ENCODE data around the gene MGAT4C.
"Not testable (repeated sequence)": the region's sequence is repeated elsewhere in the genome, so short reads cannot be mapped to it uniquely, and the experiment has no call there.

Gene MGAT4C
- total RNA-seq, result 0 to 0.07 (median 0) reads per million in 9 experiments

- Mint-ChIP-seq H3K9me3 (no peaks in the 10 kb centered on the region), H3K4me1 (ENCODE audit: low read depth in 2 of 2) (no peaks in the 10 kb centered on the region)
- ATAC-seq (replicated peaks), result no peak
Observed at GRCh38 chr12:86256163-86256562, at the start of gene MGAT4C. Gene MGAT4C (minus strand): TSS chr12:86256391.

GRCh38 chr12:86296396-86296795 lies 40.2 kb upstream of the MGAT4C start:
- not testable (repeated sequence) for H3K27me3 Mint-ChIP-seq; H3K4me1 Mint-ChIP-seq (ENCODE audit: low read depth in 2 of 2); H3K27ac Mint-ChIP-seq; H3K36me3 Mint-ChIP-seq (ENCODE audit: insufficient read depth); ATAC-seq (replicated peaks); H3K4me3 Mint-ChIP-seq; DNase-seq
- peaks cover 2 to 27% of the 10 kb centered on the region in 2 donors for H3K9me3 Mint-ChIP-seq

More at GRCh38 chr12:86256163-86256562, at the start of gene MGAT4C:
- H3K36me3 Mint-ChIP-seq (ENCODE audit: insufficient read depth), result no peaks in the 10 kb centered on the region
- no peak within 1 kb of the TSS for H3K4me3 Mint-ChIP-seq
- no peaks in the 10 kb centered on the region for H3K27me3 Mint-ChIP-seq
- DNase-seq, result no peak
- no peak within 1 kb of the TSS for H3K27ac Mint-ChIP-seq

GRCh38 chr12:86293682-86294240 lies 37.6 kb upstream of the MGAT4C start:
- ATAC-seq (replicated peaks), result no peak
- Mint-ChIP-seq H3K9me3 (peaks cover 0 to 21% of the 10 kb centered on the region in 2 donors), H3K4me1 (ENCODE audit: low read depth in 2 of 2) (no peaks in the 10 kb centered on the region), H3K4me3 (no peak overlapping the region), H3K36me3 (ENCODE audit: insufficient read depth) (no peaks in the 10 kb centered on the region), H3K27me3 (no peaks in the 10 kb centered on the region), H3K27ac (no peak overlapping the region)
- no peak for DNase-seq

- Mint-ChIP-seq H3K27ac (no peak overlapping the region), H3K9me3 (peaks cover 0 to 16% of the 10 kb centered on the region in 2 donors), H3K36me3 (ENCODE audit: insufficient read depth) (no peaks in the 10 kb centered on the region), H3K27me3 (no peaks in the 10 kb centered on the region), H3K4me3 (no peak overlapping the region), H3K4me1 (ENCODE audit: low read depth in 2 of 2) (no peaks in the 10 kb centered on the region)
- ATAC-seq (replicated peaks) (no peak), DNase-seq (no peak)
Observed at GRCh38 chr12:86292480-86292879, 36.3 kb upstream of the MGAT4C start.

- Mint-ChIP-seq H3K27ac (no peak overlapping the region), H3K9me3 (peaks cover 0 to 14% of the 10 kb centered on the region in 2 donors), H3K36me3 (ENCODE audit: insufficient read depth) (no peaks in the 10 kb centered on the region), H3K4me3 (no peak overlapping the region), H3K4me1 (ENCODE audit: low read depth in 2 of 2) (no peaks in the 10 kb centered on the region), H3K27me3 (no peaks in the 10 kb centered on the region)
- no peak for DNase-seq
- ATAC-seq (replicated peaks), result no peak
Observed at GRCh38 chr12:86290615-86291014, 34.4 kb upstream of the MGAT4C start.

GRCh38 chr12:86286119-86286518 lies 29.9 kb upstream of the MGAT4C start:
- Mint-ChIP-seq H3K27me3 (no peaks in the 10 kb centered on the region), H3K4me3 (no peak overlapping the region), H3K9me3 (no peaks in the 10 kb centered on the region), H3K27ac (no peak overlapping the region), H3K36me3 (ENCODE audit: insufficient read depth) (no peaks in the 10 kb centered on the region), H3K4me1 (ENCODE audit: low read depth in 2 of 2) (no peaks in the 10 kb centered on the region)
- ATAC-seq (replicated peaks), result no peak
- no peak for DNase-seq

- H3K9me3 Mint-ChIP-seq, result peaks cover 3 to 13% of the 10 kb centered on the region in 2 donors
- H3K36me3 Mint-ChIP-seq (ENCODE audit: insufficient read depth), result no peaks in the 10 kb centered on the region
- ATAC-seq (replicated peaks) (no peak), DNase-seq (no peak)
- H3K4me3 Mint-ChIP-seq, result no peak overlapping the region
- no peaks in the 10 kb centered on the region for H3K27me3 Mint-ChIP-seq
- H3K4me1 Mint-ChIP-seq (ENCODE audit: low read depth in 2 of 2), result no peaks in the 10 kb centered on the region
- no peak overlapping the region for H3K27ac Mint-ChIP-seq
Observed at GRCh38 chr12:86283620-86284019, 27.4 kb upstream of the MGAT4C start.

- no peaks in the 10 kb centered on the region for H3K27me3 Mint-ChIP-seq
- peaks cover 13 to 16% of the 10 kb centered on the region in 2 donors for H3K9me3 Mint-ChIP-seq
- H3K4me1 Mint-ChIP-seq (ENCODE audit: low read depth in 2 of 2), result no peaks in the 10 kb centered on the region
- H3K36me3 Mint-ChIP-seq (ENCODE audit: insufficient read depth), result no peaks in the 10 kb centered on the region
- no peak overlapping the region for H3K4me3 Mint-ChIP-seq
- H3K27ac Mint-ChIP-seq, result no peak overlapping the region
- DNase-seq, result no peak
- no peak for ATAC-seq (replicated peaks)
Observed at GRCh38 chr12:86275356-86275755, 19.2 kb upstream of the MGAT4C start.

- no peaks in the 10 kb centered on the region for H3K36me3 Mint-ChIP-seq (ENCODE audit: insufficient read depth)
- no peak overlapping the region for H3K27ac Mint-ChIP-seq
Observed at GRCh38 chr12:86265329-86265695, 9.1 kb upstream of the MGAT4C start.

GRCh38 chr12:86264451-86265328 lies 8.5 kb upstream of the MGAT4C start:
- Mint-ChIP-seq H3K27ac (no peak overlapping the region), H3K36me3 (ENCODE audit: insufficient read depth) (no peaks in the 10 kb centered on the region), H3K4me3 (no peak overlapping the region), H3K4me1 (ENCODE audit: low read depth in 2 of 2) (no peaks in the 10 kb centered on the region), H3K9me3 (peaks cover 0 to 12% of the 10 kb centered on the region in 2 donors), H3K27me3 (no peaks in the 10 kb centered on the region)
- DNase-seq (no peak), ATAC-seq (replicated peaks) (no peak)

More at GRCh38 chr12:86265329-86265695, 9.1 kb upstream of the MGAT4C start:
- no peak overlapping the region for H3K4me3 Mint-ChIP-seq
- no peaks in the 10 kb centered on the region for H3K27me3 Mint-ChIP-seq
- ATAC-seq (replicated peaks) (no peak), DNase-seq (no peak)
- no peaks in the 10 kb centered on the region for H3K4me1 Mint-ChIP-seq (ENCODE audit: low read depth in 2 of 2)
- H3K9me3 Mint-ChIP-seq, result peaks cover 0 to 12% of the 10 kb centered on the region in 2 donors

- no peak overlapping the region for H3K27ac Mint-ChIP-seq
- ATAC-seq (replicated peaks) (no peak), DNase-seq (no peak)
- no peaks in the 10 kb centered on the region for H3K4me1 Mint-ChIP-seq (ENCODE audit: low read depth in 2 of 2)
- H3K27me3 Mint-ChIP-seq, result no peaks in the 10 kb centered on the region
- H3K36me3 Mint-ChIP-seq (ENCODE audit: insufficient read depth), result no peaks in the 10 kb centered on the region
- peaks cover 0 to 12% of the 10 kb centered on the region in 2 donors for H3K9me3 Mint-ChIP-seq
- no peak overlapping the region for H3K4me3 Mint-ChIP-seq
Observed at GRCh38 chr12:86261578-86261977, 5.4 kb upstream of the MGAT4C start.

- DNase-seq (no peak), ATAC-seq (replicated peaks) (no peak)
- Mint-ChIP-seq H3K27me3 (no peaks in the 10 kb centered on the region), H3K4me3 (no peak overlapping the region), H3K27ac (no peak overlapping the region), H3K9me3 (peaks cover 0 to 11% of the 10 kb centered on the region in 2 donors), H3K36me3 (ENCODE audit: insufficient read depth) (no peaks in the 10 kb centered on the region), H3K4me1 (ENCODE audit: low read depth in 2 of 2) (no peaks in the 10 kb centered on the region)
Observed at GRCh38 chr12:86261142-86261541, 5.0 kb upstream of the MGAT4C start.

- ATAC-seq (replicated peaks), result no peak
- DNase-seq, result no peak
- Mint-ChIP-seq H3K27ac (no peak overlapping the region), H3K36me3 (ENCODE audit: insufficient read depth) (no peaks in the 10 kb centered on the region), H3K9me3 (peaks cover 0 to 6% of the 10 kb centered on the region in 2 donors), H3K27me3 (no peaks in the 10 kb centered on the region), H3K4me3 (no peak overlapping the region), H3K4me1 (ENCODE audit: low read depth in 2 of 2) (no peaks in the 10 kb centered on the region)
Observed at GRCh38 chr12:86260183-86260582, 4.0 kb upstream of the MGAT4C start.

GRCh38 chr12:86257134-86257533 lies 943 bp upstream of the MGAT4C start:
- no peak overlapping the region for H3K27ac Mint-ChIP-seq
- H3K4me3 Mint-ChIP-seq, result no peak overlapping the region
- no peaks in the 10 kb centered on the region for H3K27me3 Mint-ChIP-seq
- H3K4me1 Mint-ChIP-seq (ENCODE audit: low read depth in 2 of 2), result no peaks in the 10 kb centered on the region
- no peak for DNase-seq
- no peak for ATAC-seq (replicated peaks)
- peaks cover 0 to 2% of the 10 kb centered on the region in 2 donors for H3K9me3 Mint-ChIP-seq
- H3K36me3 Mint-ChIP-seq (ENCODE audit: insufficient read depth), result no peaks in the 10 kb centered on the region
